GM12878 (cell line): ENCODE measurements around the gene FITM1. TPM values are rescaled to one million over a fixed set of nuclear protein-coding genes. Genes with fewer than 3 reads are reported as not detected.

ENCODE experiments used
- ATAC-seq: fragments of 200-7000 bp; cut with Tn5 transposase; 3 replicates; pipeline ENCODE4 v1.9.1; 2020; ENCODE audit warnings: mild to moderate bottlenecking, moderate library complexity
- BruUV-seq: library from RNA; stranded (reverse); fragments of 400-500 nt; replicated peaks from 2 replicates; lab custom pipeline; 2021; lab: Mats Ljungman, UMichigan
- CTCF ChIA-PET: fragments of 300-600 bp; sonication (Branson Sonifier 250); formaldehyde crosslinking; extraction: SDS; loops from one replicate; lab custom pipeline; 2021; ENCODE audit warnings: inconsistent platforms; lab: Yijun Ruan, JAX
- POLR2A ChIA-PET: fragments of 350-600 bp; formaldehyde crosslinking; extraction: SDS; loops from one replicate; lab custom pipeline; 2021; ENCODE audit warnings: inconsistent platforms; lab: Charles Lee
- RAD21 ChIA-PET: fragments of 300-600 bp; sonication (Branson Sonifier 250); formaldehyde crosslinking; loops from one replicate; lab custom pipeline; 2023; ENCODE audit warnings: antibody characterized with exemption; ENCODE audit not compliant: unreplicated experiment; lab: Charles Lee
- SMC1A ChIA-PET: fragments of 300-600 bp; sonication (Branson Sonifier 250); formaldehyde crosslinking; loops from one replicate; lab custom pipeline; 2023; ENCODE audit not compliant: unreplicated experiment, uncharacterized antibody; lab: Charles Lee
- DNase-seq: peaks from one replicate; pipeline ENCODE4 v3.0.0-alpha.2; 2011; ENCODE audit warnings: low read depth, low spot score
- FAIRE-seq: peaks from 3 replicates; lab custom pipeline; 2011; peaks lifted over from hg19 to GRCh38; lab: Jason Lieb, UNC
- H2AFZ ChIP-seq: 2 replicates; pipeline ENCODE4 v1.6.0; 2011; ENCODE audit warnings: low read depth, low read length, control low read depth; ENCODE audit not compliant: control insufficient read depth
- H3K27ac ChIP-seq: 2 replicates; pipeline ENCODE4 v1.5.1; 2011; ENCODE audit warnings: control low read depth; ENCODE audit not compliant: control insufficient read depth, insufficient read depth
- H3K27me3 ChIP-seq, 2 experiments: replicated peaks in 1 of 2; 2 replicates each; pipeline versions ENCODE4 v1.6.0 to v1.6.1; 2011; ENCODE audit warnings: low read length in 1 of 2; ENCODE audit not compliant: control insufficient read depth in 2 of 2, insufficient read depth in 2 of 2
- H3K36me3 ChIP-seq, 2 experiments: 2 replicates each; pipeline ENCODE4 v1.5.1; 2011; ENCODE audit warnings: low read length in 1 of 2; ENCODE audit not compliant: control insufficient read depth in 2 of 2, insufficient read depth in 2 of 2
- H3K4me1 ChIP-seq: 2 replicates; pipeline ENCODE4 v1.6.1; 2011; ENCODE audit warnings: mild to moderate bottlenecking, low read length, moderate library complexity, mixed read lengths; ENCODE audit not compliant: control insufficient read depth, insufficient read depth
- H3K4me2 ChIP-seq: 2 replicates; pipeline ENCODE4 v1.6.0; 2011; ENCODE audit warnings: control low read depth; ENCODE audit not compliant: control insufficient read depth, insufficient read depth
- H3K4me3 ChIP-seq: fragments of 200-600 bp; sonication (generic); 2 replicates; pipeline ENCODE4 v1.5.1; 2016
- H3K79me2 ChIP-seq: 2 replicates; pipeline ENCODE4 v1.6.0; 2011; ENCODE audit warnings: low read length; ENCODE audit not compliant: control insufficient read depth, insufficient read depth
- H3K9ac ChIP-seq: 2 replicates; pipeline ENCODE4 v1.8.0; 2011; ENCODE audit warnings: low read length, control low read depth, mixed read lengths; ENCODE audit not compliant: control insufficient read depth, insufficient read depth
- H3K9me3 ChIP-seq: replicated peaks from 3 replicates; pipeline ENCODE4 v1.5.1; 2011; ENCODE audit warnings: mild to moderate bottlenecking, low read length; ENCODE audit not compliant: control insufficient read depth, insufficient read depth
- H4K20me1 ChIP-seq: 2 replicates; pipeline ENCODE4 v1.6.0; 2011; ENCODE audit not compliant: control insufficient read depth, insufficient read depth
- ASH2L ChIP-seq: fragments of 300-600, 200-600 bp; sonication (generic); IDR thresholded peaks from 2 replicates; pipeline ENCODE4 v1.6.1; 2017; ENCODE audit warnings: low read depth, mild to moderate bottlenecking, borderline replicate concordance
- CHD2 ChIP-seq: IDR thresholded peaks from 2 replicates; pipeline ENCODE4 v1.6.1; 2011; ENCODE audit warnings: low read depth, low read length, improper control_type of control experiment, borderline replicate concordance
- CREM ChIP-seq: IDR thresholded peaks from 2 replicates; pipeline ENCODE4 v1.6.1; 2014; ENCODE audit warnings: antibody characterized with exemption, low read depth
- GABPA ChIP-seq: IDR thresholded peaks from 2 replicates; pipeline ENCODE4 v1.6.1; 2014; ENCODE audit warnings: antibody characterized with exemption, low read depth, mild to moderate bottlenecking, inconsistent platforms
- MXI1 ChIP-seq: fragments of 150-350 bp; IDR thresholded peaks from 2 replicates; pipeline ENCODE4 v1.6.1; 2011; ENCODE audit warnings: low read depth, mild to moderate bottlenecking, inconsistent platforms, low read length, improper control_type of control experiment
- POLR2A ChIP-seq: IDR thresholded peaks from 2 replicates; pipeline ENCODE4 v1.6.1; 2011; ENCODE audit warnings: low read depth, mild to moderate bottlenecking, low read length
- SREBF1 ChIP-seq: IDR thresholded peaks from 2 replicates; pipeline ENCODE4 v1.6.1; 2012; ENCODE audit warnings: mild to moderate bottlenecking, low read length
- YBX1 ChIP-seq: fragments of 450-650 bp; IDR thresholded peaks from 2 replicates; pipeline ENCODE4 v1.6.1; 2016; ENCODE audit warnings: antibody characterized with exemption
- ZBTB40 ChIP-seq: fragments of 450-650 bp; IDR thresholded peaks from 2 replicates; pipeline ENCODE4 v1.6.1; 2016; ENCODE audit warnings: mild to moderate bottlenecking, moderate library complexity, borderline replicate concordance
- WGBS: methylation state at CpG from one replicate; pipeline ENCODE4 v1.1.6; 2016; ENCODE audit warnings: low lambda C conversion rate; ENCODE audit not compliant: insufficient replicate concordance, insufficient coverage; ENCODE audit errors: missing lambda C conversion rate; 5-methylcytosine and 5-hydroxymethylcytosine counted together
- in situ Hi-C: fragments of 300-500 bp; cut with MboI; formaldehyde crosslinking; loops from 9 replicates; pipeline ENCODE4 v1.14.3; 2018; ENCODE audit warnings: mixed read lengths
- intact Hi-C: fragments of 100-400 bp; cut with micrococcal nuclease; formaldehyde crosslinking; loops from one replicate; pipeline ENCODE4 v1.14.2; 2022; ENCODE audit not compliant: unreplicated experiment
- polyA plus RNA-seq, 11 experiments: library from polyadenylated mRNA; depleted of rRNA in 4 of 11; unstranded in 6 of 11; stranded (reverse) in 5 of 11; fragments of >200 nt; fragmentation: Nextera tagmentation in 4 of 11; fragmentation: Illumina TruSeq in 1 of 11; extraction: Ambion mirVana in 4 of 11; extraction: Trizol in 1 of 11; gene quantifications; 1 replicate in 1 of 11; 2 replicates in 10 of 11; pipeline versions ENCODE4 v1.2.1 to v1.2.3, GENCODE V29; 2011 to 2016; ENCODE audit warnings: inconsistent platforms in 2 of 11, missing spikeins in 2 of 11, low read depth in 1 of 11
- total RNA-seq, 4 experiments: library from RNA; depleted of rRNA in 3 of 4; stranded (reverse); fragments of >200 nt in 3 of 4; fragmentation: Illumina TruSeq in 1 of 4; extraction: Trizol in 1 of 4; gene quantifications; 2 replicates each; pipeline versions ENCODE4 v1.2.1 to v1.2.3, GENCODE V29; 2013 to 2021

FITM1 gene
- total and polyA plus RNA-seq, 10 of the 15 experiments (the other 5 are each of a cell fraction or from before 2014, with no cell fraction given) = 0.11 to 1.9 (median 0.45) TPM; not detected in 2

GRCh38 chr14:24151404-24152080 lies 21.1 kb downstream of the FITM1 start (continued):
- TF ChIP-seq ZBTB40 (no peak), YBX1 (no peak)

GRCh38 chr14:24155100-24155499 lies 24.6 kb downstream of the FITM1 start:
- intact Hi-C loops = no loop called here
- FAIRE-seq = no peak
- H3K4me1 ChIP-seq = peaks cover 2% of the 10 kb centered on the region; the same call in 1 of the 2 replicates

More at GRCh38 chr14:24155100-24155499, 24.6 kb downstream of the FITM1 start:
- BruUV-seq = no TSS peak
- Histone ChIP-seq H3K9ac (no peak overlapping the region), H4K20me1 (no peaks in the 10 kb centered on the region), H3K27me3 (no peaks in the 10 kb centered on the region), H3K9me3 (no peaks in the 10 kb centered on the region; the same call in 2 of the 3 replicates), H3K27ac (no peak overlapping the region)
- POLR2A ChIA-PET = interaction anchor here (1.0 to 1.3 kb wide), 2 partner anchors 9 to 16 kb away, joined by 3 to 6 read pairs; partner anchors contain the start of genes PSME2 and RNF31
- no peak for DNase-seq
- SMC1A ChIA-PET = interaction anchor here (1.4 kb wide), 1 partner anchor 40 kb away, joined by 7 read pairs; the partner anchor contains the start of genes DCAF11 and NRL
- in situ Hi-C loops = no loop called here
- 97% methylated on average over 10 of the region's 10 CpGs for WGBS
- no peak for TF ChIP-seq ASH2L
- TF ChIP-seq CHD2 = no peak
- 0 out of 2 replicates have a peak, but pooled peaks have one; percentile 34 for TF ChIP-seq POLR2A
- no peak for TF ChIP-seq MXI1
- TF ChIP-seq SREBF1 = no peak
- TF ChIP-seq CREM = no peak
- TF ChIP-seq GABPA = no peak
- TF ChIP-seq, all 136 proteins: peak for 1
- Histone ChIP-seq H3K79me2 (peaks cover 2% of the 10 kb centered on the region), H3K36me3 (peaks cover 35% of the 10 kb centered on the region in 2 experiments), H3K4me2 (no peak overlapping the region), H2AFZ (no peak overlapping the region), H3K4me3 (no peak overlapping the region)
- RAD21 ChIA-PET = interaction anchor here (1.8 kb wide), 1 partner anchor 19 kb away, joined by 4 read pairs; the partner anchor contains the start of gene PSME1
- no peak for ATAC-seq
- CTCF ChIA-PET = interaction anchor here (0.7 to 1.4 kb wide), 2 partner anchors 82 to 153 kb away, joined by 3 read pairs; partner anchors contain the start of gene CIDEB
